GM19455 (cell line): Measurements from ENCODE around the gene ADAMTS2.

ENCODE experiments used
- ATAC-seq: cut with Tn5 transposase; IDR thresholded peaks from one replicate; pipeline ENCODE4 v1.9.1; 2021; ENCODE audit not compliant: unreplicated experiment

The ADAMTS2 gene

GRCh38 chr5:179373101-179373934, 28.1 kb upstream of the ADAMTS2 start:
- no peak for ATAC-seq

GRCh38 chr5:179371681-179372680, 26.7 kb upstream of the ADAMTS2 start:
- no peak for ATAC-seq

DNA sequence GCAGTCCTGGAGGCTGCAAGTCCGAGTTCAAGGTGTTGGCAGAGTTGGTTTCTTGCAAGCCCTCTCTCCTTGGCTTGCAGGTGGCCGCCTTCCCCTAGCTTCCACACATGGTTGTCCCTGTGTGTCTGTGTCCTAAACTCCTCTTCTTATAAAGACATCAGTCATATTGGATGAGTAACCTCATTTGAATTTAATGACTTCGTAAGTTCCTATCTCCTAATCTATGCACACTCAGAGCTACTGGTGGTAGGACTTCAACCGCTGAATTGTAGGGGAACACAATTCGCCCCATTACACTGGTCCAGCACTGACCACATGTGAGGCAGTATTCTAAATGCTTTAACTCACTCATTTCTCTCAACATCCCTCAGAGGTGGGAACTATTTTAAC, 25.9 kb upstream of the ADAMTS2 start:
- no peak for ATAC-seq

- no peak for ATAC-seq
Measured at GRCh38 chr5:179370490-179371120, 25.3 kb upstream of the ADAMTS2 start.

- no peak for ATAC-seq
Measured at GRCh38 chr5:179369530-179369884, 24.2 kb upstream of the ADAMTS2 start.

GRCh38 chr5:179368806-179369529, 23.7 kb upstream of the ADAMTS2 start:
- no peak for ATAC-seq

DNA sequence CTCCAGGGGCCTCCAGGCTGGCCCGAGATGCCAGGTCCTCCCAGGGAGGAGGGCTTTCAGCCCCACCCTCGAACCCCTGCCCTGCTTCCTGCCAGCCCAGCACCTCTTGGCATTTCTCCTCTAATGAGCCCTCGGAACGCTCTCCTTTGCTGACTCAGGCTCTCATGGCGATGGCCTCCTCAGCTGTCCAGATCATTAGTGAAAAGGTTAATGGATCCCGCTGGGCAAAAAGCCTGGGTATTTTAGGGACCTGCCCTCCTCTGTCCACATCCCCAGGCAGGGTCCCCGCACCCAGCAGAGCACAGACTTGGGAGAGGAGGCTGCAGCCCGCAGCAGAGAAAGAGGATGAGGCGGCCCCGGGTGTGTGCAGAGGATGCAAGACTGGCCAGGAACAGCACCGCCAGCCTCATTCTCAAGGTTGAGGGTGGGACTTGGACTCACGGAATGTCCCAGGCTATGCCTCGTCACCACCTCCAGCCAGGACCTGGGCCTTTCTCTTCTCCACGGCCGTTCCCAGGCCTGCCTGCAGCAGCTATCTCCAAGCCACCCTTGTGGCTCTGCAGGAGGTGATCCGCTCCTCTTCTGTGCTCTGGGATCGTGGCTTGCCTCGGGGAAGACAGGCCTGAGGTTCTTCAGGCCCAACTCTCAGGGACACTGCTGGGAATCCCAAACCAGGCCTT, 23.0 kb upstream of the ADAMTS2 start:
- ATAC-seq: no peak

DNA sequence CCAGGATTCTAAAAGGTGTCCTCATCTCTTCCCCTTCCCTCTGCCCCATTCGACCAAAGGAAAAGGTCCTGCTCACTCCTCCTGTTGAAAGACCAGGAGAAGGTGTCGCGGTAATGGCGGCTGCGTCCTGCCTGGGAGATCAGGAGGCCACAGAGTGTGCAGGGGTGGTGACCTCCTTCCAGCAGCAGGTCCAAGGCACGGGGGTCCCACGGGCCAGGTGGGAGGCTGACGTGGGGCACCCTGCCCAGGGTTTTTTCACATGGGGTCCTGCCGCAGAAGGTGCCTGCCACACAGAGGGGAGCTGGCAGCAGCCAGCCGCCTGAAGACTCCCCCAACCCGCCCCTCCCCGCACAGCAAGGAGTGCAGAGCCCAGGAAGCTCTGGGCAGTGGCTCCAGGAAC, 22.2 kb upstream of the ADAMTS2 start:
- ATAC-seq: no peak

- ATAC-seq: no peak
Measured at GRCh38 chr5:179362355-179362754, 17.1 kb upstream of the ADAMTS2 start.

GRCh38 chr5:179361037-179361603, 15.9 kb upstream of the ADAMTS2 start:
- no peak for ATAC-seq

- ATAC-seq: no peak
Measured at GRCh38 chr5:179357031-179357430, 11.8 kb upstream of the ADAMTS2 start.

DNA sequence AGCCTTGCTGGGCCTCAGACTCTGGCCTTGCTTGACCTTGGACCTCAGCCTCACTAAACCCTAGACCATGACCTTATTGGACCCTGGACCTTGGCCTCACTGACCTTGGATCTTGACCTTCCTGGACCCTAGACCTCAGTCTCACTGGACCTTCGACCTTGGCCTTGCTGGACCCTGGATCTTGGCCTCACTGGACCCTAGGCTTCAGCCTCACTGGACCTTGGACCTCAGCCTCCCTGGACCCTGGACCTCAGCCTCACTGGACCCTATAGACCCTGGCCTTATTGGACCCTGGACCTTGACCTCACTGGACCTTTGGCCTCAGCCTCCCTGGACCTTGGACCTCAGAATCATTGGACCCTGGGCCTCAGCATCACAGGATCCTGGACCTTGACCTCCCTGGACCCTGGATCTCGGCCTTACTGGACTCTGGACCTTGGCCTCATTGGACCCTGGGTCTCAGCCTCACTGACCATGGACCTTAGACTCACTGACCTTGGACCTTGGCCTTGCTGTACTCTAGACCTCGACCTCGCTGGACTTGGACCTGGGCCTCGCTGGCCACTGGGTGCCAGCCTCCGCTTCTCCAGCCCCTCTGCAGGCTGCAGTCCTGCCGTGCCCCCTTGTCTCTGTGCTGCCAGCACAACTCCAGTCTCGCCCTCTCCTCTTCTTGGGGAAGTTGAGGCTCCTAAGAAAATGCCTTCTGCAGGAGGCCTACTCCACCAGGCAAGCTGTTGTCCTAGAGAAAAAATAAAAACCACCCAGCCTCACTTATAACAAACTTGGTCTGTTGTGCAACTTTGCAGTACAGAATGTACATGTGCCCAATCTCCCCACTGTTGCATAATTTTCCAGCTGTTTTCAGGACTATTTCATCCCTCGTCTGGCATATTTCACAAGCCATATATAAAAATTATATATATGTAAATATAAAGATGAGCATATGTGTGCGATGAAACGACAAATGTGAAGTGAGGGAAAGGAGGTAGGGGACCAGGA, 11.0 kb upstream of the ADAMTS2 start:
- no peak for ATAC-seq

- ATAC-seq: no peak
Measured at GRCh38 chr5:179354305-179354882, 9.1 kb upstream of the ADAMTS2 start.

GRCh38 chr5:179348843-179349242, 3.6 kb upstream of the ADAMTS2 start:
- ATAC-seq: no peak

DNA sequence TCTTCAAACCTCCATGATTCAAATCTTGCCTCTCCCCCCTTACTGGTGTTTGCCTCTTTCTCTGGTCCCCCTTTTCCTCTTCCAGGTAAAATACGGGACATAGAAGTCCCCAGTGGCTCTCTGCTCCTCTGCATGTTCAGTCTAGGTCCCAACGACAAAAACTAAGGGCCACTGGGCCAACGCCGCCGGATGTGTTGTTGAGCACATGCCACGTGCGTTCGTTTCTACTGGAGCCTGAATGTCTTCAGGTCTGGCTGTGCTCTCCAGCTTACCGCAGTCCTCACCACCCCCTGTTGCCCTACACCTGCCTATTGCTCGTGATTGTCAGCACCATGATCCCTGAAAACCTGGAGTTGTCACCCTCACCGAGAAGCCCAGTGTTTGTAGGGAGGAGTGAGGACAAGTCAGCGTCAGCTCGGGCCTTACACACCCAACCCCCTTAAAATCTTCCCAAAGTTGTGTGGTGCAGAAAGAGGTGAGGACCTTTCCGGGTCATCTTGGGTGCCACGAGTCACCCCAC, 2.8 kb upstream of the ADAMTS2 start:
- no peak for ATAC-seq

DNA sequence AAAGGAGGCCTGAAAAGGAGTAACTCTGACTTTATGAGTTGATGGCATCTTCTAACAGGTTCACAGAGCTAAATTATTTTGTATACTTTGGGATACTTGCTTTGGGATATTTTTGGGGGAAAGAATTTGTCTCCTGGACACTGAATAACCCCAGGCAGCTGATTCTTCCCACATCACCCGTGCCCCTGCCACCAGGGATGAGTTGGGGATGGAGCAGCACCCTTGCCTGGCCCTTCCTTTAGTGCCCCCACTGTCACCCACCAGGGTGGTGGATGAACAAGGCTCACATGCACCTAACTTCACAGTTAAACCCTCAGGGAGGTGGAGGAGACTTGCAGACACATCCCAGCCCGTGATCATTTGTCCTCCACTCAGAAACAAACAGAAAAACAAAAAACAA, 2.3 kb upstream of the ADAMTS2 start:
- no peak for ATAC-seq

DNA sequence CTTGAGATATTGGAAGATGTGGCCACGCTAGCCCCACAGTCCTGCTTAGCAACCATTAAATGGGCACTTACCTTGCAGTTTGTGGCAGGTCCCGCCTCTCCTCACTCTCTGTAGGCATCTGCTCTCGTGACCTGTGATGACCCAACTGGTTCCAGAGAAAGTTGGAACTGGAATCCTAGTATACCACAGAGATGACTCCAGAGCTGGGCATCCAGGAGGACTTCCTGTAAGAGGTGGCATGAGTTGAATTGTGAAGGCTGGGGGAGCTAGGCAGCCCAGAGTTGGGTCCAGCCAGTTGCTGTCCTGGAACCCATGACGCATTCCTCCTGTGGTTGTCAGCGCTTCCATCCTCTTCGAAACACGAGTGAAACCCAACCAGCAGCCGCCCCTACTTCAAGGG, 1.6 kb upstream of the ADAMTS2 start:
- no peak for ATAC-seq

DNA sequence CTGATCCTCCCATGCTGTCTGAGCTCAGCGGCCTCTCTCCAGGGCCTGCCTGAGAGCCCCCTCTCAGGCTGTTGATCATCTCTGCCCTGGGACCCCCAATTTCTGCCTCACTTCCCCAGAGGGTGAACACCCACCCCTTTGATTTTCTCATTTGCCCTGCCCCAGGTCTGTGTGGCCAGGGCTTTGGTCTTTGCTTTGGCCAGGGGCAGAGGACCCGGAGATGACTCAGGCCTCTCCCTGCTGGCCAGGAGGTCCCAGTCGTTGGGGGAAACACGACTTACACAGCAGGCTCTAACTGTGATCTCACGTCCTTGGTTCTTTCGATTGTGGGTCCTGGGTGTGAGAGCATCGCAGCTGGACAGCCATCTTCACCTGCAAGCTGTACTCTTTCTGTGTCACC, 1.1 kb upstream of the ADAMTS2 start:
- no peak for ATAC-seq
